GM20431 (cell line): ENCODE data around the gene ITIH4.

ENCODE experiments used
- in situ Hi-C: fragments of 300-500 bp; cut with MseI, MboI; formaldehyde crosslinking; loops from one replicate; pipeline ENCODE4 v1.15.0; 2020; ENCODE audit warnings: low sequenced_read_pairs; ENCODE audit not compliant: unreplicated experiment

The ITIH4 gene

GRCh38 chr3:52851348-52851747 is 20.9 kb upstream of the ITIH4 start:
- in situ Hi-C loops, result no loop called here

- in situ Hi-C loops, result no loop called here
Observed at GRCh38 chr3:52849656-52850055, 19.2 kb upstream of the ITIH4 start.

DNA sequence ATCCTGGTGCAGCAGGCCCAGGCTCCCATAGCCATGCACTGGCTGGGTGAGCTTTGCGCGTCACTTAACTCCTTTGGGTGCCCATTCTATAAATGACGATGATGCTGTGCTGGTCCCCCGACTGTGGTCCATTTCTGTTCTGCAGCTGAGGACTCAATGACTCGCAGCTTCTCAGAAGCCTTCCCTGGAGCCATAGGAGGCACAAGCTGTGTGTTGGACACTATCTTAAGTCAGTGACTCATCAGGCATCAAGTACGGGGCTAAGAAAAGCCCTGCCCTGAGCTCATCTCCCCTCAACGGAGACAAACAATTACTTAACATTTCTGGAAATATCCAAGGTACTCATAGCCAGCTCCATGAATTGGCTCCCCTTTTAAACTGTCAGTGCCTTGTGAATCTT is 18.1 kb upstream of the ITIH4 start:
- in situ Hi-C loops, result no loop called here

GRCh38 chr3:52847726-52848125 is 17.3 kb upstream of the ITIH4 start:
- in situ Hi-C loops, result no loop called here

DNA sequence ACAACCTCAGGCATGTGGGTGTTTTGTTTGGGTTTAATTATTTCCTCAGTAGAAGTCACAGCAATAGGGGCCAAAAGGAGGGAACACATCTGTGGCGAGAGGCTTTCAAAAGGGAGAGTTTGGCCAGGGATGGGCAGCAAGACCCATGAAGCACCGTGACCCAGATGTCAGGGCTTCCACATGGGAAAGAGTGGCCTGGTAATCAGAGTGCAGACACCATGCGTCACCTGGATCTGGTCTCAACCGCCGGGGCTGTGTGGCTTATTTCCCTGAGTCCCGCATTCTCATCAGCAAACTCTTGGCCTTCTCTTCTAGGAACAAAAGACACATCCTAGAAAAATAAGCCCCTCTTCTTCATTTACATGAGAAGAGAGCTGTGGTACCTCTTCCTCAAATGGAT is 16.8 kb upstream of the ITIH4 start:
- in situ Hi-C loops, result no loop called here

DNA sequence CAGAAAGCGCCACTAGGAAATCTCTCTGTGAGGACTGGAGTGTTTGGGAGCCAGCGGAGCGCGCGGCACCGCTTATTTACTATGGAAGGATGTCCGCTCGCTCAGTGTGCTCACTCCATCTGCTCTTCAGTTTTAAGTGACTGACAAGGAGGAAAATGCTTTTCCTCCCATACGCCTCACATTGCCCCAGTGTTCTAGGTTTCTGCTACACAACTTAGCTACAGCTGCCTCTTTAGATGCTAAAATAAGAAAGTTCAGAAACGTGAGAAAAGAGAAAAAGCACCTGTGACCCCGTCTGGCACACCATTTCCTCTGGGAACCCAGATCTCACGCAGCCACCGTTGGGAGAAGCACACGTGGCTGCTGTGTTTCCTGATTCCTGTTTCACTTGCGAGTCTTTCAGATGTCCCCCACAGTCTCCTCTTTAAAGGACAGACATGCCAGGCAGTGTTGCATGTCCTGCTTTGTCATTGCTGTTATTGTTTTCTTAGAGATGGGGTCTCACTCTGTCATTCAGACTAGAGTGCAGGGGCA is 16.0 kb upstream of the ITIH4 start:
- in situ Hi-C loops, result no loop called here

GRCh38 chr3:52845691-52846431 is 15.4 kb upstream of the ITIH4 start:
- in situ Hi-C loops, result no loop called here

DNA sequence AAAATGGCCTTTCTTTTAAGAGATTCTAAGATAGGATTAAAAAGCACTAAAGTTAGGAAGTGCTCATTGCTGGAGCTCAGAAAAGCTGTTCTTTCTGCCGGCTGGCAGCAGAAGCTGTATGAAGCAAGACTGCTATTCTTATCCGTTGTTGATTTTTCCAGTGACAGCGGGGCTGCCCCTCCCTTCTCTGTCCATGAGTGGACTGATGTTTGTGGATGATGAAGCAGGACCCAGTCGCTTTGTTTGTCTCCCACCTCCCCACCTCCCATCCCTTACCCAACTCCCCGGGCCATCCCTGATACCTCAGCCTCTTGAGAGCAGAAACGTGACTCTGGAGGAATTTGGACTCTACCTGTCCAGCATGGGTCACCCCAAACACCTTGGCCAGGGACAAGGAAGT is 14.7 kb upstream of the ITIH4 start:
- in situ Hi-C loops, result no loop called here

DNA sequence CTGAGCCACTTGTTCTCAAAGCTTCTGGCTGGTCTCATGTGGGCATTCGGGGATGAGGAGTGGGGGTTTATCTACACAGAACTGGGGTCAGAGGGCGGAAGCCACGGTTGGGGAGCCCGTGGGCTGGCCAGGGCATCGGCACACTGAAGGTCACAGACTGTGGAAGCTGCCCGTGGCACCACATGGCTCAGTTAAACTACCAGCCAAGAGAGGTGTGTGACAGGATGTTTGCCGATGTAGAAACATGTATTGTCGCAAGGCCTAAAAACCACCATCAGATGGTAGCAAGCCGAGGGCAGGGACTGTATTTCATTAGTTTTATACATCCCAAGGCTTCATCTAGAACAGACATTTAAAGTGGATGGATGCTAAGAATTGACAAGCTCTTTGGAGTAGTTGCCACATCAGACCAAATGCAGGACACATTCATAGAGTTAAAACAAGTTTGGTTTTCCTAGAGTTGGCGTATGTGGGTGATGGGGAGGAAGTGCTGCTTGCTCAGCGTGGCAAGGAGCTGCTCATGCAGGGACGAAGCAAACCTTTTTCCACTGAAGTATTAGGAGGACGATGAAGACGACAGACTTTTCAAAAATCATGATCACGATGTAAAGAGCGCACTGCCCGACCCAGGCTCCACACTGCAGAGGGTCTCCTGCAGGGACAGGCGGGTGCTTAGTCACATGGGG is 14.0 kb upstream of the ITIH4 start:
- in situ Hi-C loops, result no loop called here

- in situ Hi-C loops, result no loop called here
Observed at GRCh38 chr3:52843881-52844280, 13.4 kb upstream of the ITIH4 start.

GRCh38 chr3:52843108-52843865 is 12.8 kb upstream of the ITIH4 start:
- in situ Hi-C loops, result no loop called here

GRCh38 chr3:52842424-52842823 is 12.0 kb upstream of the ITIH4 start:
- in situ Hi-C loops, result no loop called here

GRCh38 chr3:52841981-52842340 is 11.5 kb upstream of the ITIH4 start:
- in situ Hi-C loops, result no loop called here

- in situ Hi-C loops, result no loop called here
Observed at GRCh38 chr3:52841211-52841980, 10.9 kb upstream of the ITIH4 start.

DNA sequence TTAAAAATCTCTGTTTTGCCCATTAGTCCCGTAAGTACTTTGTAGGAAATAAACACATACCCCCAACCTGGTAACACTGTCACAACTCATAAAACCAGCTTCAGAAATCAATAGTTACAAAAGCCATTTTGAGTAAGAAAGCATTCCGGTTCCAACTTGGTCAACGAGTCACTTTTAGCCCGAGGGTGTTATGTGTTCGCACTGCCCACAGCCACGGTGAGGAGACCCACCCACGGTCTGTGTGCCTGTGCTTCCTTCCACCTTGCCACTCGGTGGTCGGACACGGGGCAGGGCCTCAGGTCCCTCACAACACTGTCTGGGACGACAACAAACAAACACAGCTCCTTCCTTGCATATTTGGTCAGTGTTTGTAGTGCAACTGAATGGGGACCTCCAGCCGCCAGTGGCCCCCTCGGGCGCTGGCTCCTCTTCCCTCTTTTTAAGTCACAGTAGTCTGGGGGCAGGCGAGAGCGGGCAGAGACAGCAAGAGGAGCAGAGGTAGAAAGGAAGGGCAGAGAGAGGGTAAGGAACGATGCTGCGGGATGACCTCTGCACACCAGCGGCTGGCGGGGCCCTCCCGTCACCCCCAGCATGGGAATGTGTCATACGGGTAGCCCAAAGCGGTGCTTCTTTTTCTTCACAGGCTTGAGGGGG is 9.5 kb upstream of the ITIH4 start:
- in situ Hi-C loops, result no loop called here

GRCh38 chr3:52839268-52839575 is 8.8 kb upstream of the ITIH4 start:
- in situ Hi-C loops, result no loop called here

DNA sequence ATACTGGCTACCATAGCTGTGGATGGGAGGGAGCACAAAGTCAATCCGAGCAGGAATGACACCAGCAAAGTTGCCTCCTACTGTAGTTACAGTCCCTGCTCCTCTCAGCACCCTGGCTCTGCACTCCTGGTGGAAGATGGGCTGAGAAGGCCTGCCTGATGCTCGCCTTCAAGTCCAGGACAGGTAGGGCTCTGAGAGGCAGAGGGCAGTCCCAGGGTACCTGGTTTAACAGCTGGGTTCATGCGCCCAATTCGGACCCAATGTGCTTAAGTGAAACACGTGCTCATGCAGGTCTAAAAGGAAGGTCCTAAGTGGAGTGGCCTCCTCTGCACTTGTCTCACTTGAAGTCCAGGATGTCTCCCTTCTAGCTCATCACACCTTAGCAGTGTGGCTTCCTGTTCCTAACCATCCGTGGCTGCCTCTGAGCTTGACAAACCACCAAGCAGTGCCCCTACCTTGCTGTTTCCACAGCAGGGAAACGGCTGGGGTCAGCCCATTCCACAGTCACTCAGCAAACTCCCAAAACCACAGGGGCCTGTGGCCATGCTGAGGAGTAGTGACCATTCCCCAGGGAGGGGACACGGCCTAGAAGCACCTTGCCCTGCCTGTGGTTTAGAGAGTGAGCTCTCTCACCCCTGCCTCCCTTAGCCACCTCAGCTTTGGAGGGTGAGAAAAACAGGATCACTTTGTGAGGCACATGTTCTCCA is 8.2 kb upstream of the ITIH4 start:
- in situ Hi-C loops, result no loop called here

DNA sequence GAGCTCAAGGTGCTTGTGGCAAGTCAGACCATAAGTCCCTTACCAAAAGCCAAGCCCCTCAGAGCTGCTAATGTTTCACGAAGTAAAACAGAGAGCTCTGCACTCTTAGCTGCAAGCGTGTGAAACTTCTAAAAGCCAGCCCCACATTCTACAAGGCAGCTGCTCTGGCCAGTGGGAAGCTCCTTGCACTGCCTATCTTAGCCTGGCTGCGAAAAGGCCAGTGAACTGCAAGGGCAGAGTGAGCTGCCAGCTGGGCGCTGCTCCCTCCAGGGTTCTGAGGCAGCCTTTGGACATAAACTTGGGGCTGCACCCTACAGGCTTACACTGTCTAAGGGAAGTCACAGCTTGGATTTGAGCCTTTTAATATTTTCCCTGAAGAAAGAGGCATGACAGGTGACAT is 6.5 kb upstream of the ITIH4 start:
- in situ Hi-C loops, result no loop called here

- in situ Hi-C loops, result no loop called here
Observed at GRCh38 chr3:52836471-52836845, 6.0 kb upstream of the ITIH4 start.
